Mammary epithelial cell (primary cell): ENCODE results near the gene NOS3.

Source experiments
- EZH2 ChIP-seq: IDR thresholded peaks from 2 replicates; pipeline ENCODE4 v1.6.1; 2012; ENCODE audit warnings: low read length, inconsistent platforms, borderline replicate concordance
- TF ChIP-seq, protein P1 (sequence below), 2 donors: IDR thresholded peaks in 1 of 2; conservative IDR thresholded peaks in 1 of 2; 2 replicates each; pipeline ENCODE4 v1.5.1; 2011 to 2012; ENCODE audit warnings: inconsistent platforms in 2 of 2, low read length in 2 of 2, mild to moderate bottlenecking in 2 of 2, control low read depth in 1 of 2, low read depth in 1 of 2; ENCODE audit not compliant: insufficient read depth in 1 of 2; ENCODE audit errors: extremely low read depth in 1 of 2

DNA sequence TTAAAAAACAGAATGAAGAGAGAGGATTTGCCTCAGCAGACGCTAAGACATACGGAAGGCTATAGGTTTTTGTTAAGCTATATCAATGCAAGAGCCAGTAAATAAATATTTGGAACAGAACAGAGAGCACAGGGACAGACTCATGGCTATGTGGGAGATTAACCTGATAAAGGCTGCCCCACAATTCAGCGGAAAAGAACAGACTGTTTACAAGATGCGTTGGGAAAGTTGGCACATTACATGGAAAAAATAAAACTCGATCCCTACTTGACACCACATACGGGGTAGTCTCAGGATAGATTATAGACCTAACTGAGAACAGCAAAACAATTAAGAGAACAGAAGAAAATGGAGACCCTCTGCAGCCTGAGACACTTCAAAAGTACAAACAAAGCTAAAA lies 23.5 kb upstream of the NOS3 start:
- TF ChIP-seq, protein P1, sequence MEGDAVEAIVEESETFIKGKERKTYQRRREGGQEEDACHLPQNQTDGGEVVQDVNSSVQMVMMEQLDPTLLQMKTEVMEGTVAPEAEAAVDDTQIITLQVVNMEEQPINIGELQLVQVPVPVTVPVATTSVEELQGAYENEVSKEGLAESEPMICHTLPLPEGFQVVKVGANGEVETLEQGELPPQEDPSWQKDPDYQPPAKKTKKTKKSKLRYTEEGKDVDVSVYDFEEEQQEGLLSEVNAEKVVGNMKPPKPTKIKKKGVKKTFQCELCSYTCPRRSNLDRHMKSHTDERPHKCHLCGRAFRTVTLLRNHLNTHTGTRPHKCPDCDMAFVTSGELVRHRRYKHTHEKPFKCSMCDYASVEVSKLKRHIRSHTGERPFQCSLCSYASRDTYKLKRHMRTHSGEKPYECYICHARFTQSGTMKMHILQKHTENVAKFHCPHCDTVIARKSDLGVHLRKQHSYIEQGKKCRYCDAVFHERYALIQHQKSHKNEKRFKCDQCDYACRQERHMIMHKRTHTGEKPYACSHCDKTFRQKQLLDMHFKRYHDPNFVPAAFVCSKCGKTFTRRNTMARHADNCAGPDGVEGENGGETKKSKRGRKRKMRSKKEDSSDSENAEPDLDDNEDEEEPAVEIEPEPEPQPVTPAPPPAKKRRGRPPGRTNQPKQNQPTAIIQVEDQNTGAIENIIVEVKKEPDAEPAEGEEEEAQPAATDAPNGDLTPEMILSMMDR (conservative IDR thresholded peaks at IDR 0.05 in 1 of 2, IDR thresholded peaks at IDR 0.05 in 1 of 2; ENCODE audit: extremely low read depth in 1 of 2, insufficient read depth in 1 of 2, low read depth in 1 of 2, low read length in 2 of 2), result no peak
- no peak for TF ChIP-seq EZH2
